PC-9 (cell line): Measurements from ENCODE around the gene SRP9.
"Not testable (repeated sequence)": the region's sequence is repeated elsewhere in the genome, so short reads cannot be mapped to it uniquely, and the experiment has no call there.

Source experiments
- CTCF ChIP-seq: fragments of 200-600 bp; sonication (generic); conservative IDR thresholded peaks from 2 replicates; pipeline ENCODE4 v1.6.1; 2017; ENCODE audit warnings: mixed run types, antibody characterized with exemption, mild to moderate bottlenecking, moderate library complexity
- EZH2 ChIP-seq: fragments of 200-600 bp; sonication (generic); IDR thresholded peaks from 2 replicates; pipeline ENCODE4 v1.8.0; 2017; ENCODE audit warnings: antibody characterized with exemption, low read depth

GRCh38 chr1:225761395-225761794 is 16.2 kb upstream of the SRP9 start:
- not testable (repeated sequence) for TF ChIP-seq CTCF, EZH2
